GM19351 (cell line): ENCODE measurements around the gene MPDU1.
A peak's percentile ranks its signal among the peaks of the same experiment; 100 is the strongest.
"Not testable (repeated sequence)": the region's sequence is repeated elsewhere in the genome, so short reads cannot be mapped to it uniquely, and the experiment has no call there.

Experiments used
- ATAC-seq: cut with Tn5 transposase; IDR thresholded peaks from one replicate; pipeline ENCODE4 v1.9.1; 2021; ENCODE audit warnings: mild to moderate bottlenecking, moderate library complexity; ENCODE audit not compliant: unreplicated experiment

The MPDU1 gene

DNA sequence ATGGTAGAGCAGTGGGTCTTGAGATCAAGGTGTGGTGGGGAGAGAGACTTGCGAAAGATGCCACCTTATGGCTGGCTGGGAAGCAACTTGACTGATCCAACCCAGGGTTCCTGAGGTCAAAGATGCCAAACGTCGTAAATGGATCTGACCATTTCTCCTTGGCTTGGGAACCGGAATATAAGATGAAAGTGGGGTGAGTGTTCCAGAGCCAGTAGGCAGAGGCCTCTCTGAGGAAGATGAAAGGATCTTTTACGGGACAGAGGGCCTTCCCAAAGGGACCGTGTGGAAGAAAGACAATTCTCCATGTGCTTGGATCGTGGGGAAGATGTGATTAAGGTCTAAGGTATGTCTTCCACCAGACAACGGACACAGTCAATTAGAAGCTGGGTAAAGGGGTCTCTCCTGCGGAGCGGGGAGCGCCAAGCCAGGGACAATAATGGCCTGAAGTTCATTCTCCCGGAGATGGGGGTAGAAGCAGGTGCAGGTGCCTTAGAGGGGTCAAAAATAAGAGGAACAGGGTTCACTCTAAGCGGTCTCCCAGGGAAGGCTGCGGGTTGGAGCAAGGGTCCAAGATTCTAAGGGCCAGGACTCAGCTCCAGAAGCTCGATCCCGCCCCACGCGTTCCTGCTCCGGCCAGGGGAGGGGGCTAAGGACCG is 30.2 kb downstream of the MPDU1 start:
- ATAC-seq = no peak

DNA sequence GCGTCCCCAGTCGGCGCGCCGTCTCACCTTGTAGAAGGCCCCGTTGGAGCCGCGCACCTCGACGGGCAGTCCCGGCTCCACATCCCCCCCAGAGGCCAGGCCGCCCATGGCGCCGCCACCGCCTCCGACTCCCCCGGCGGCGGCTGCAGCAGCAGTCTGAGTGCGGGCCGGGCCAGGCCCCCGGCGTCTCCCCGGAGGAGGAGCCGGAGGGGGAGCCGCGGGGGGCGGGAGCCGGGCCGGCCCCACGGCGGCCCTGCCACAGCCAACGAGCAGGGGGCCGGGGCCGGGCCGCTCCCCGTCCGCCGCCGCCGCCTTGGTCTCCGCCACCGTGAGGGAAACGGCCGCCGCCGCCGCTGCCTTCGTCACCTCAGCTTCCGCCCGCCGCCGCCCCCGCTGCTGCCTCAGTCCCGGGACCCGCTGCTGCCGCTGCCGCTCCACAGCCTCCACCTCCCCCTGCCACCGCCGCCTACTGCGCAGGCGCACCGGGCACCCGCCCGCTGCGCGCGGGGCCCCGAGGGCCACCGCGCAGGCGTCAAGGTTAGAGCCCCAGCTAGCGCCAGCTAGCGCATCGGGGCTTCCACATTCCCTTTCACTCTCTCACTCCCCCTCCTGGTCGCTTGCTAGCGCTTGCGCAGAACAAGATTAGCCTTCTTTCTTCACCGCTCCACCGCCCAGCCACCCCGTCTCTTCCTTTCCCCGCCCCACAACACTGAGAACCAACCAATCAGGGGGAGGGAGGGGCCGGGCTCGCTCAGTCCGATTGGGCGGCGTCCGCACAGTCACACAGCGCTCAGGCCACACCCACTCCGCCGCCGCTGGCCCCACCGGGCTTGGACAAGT is 31.0 kb downstream of the MPDU1 start, which contains the start of gene FXR2:
Gene FXR2, minus strand, starts transcription at position 473 of the 840 bp plus-strand sequence. Its CDS starts 365 bp downstream, at position 108.
- peak; percentile 84 for ATAC-seq

DNA sequence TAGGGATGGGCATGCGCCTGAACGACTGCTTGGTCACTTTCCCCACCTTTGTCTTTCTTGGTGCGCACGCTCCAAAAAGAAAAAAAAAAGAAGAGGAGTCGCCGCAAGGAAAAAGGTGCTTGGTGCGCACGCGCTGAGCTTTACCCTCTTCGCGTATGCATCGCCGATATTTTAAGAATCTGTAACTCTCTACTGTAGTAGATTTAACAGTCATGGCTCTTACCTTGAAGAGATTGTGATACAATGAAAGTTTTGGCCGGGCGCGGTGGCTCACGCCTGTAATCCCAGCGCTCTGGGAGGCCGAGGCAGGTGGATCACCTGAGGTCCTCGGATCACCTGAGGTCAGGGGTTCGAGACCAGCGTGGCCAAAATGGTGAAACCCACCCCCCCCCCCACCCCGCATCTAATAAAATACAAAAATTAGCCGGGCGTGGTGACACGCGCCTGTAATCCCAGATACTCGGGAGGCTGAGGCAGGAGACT is 31.7 kb downstream of the MPDU1 start:
- no peak for ATAC-seq

- no peak for ATAC-seq
Observed at GRCh38 chr17:7618608-7619007, 35.0 kb downstream of the MPDU1 start.

- ATAC-seq = no peak
Observed at GRCh38 chr17:7620835-7621234, 37.2 kb downstream of the MPDU1 start.

- ATAC-seq = no peak
Observed at GRCh38 chr17:7623661-7624060, 40.0 kb downstream of the MPDU1 start.

GRCh38 chr17:7625749-7626148 is 42.1 kb downstream of the MPDU1 start:
- ATAC-seq = not testable (repeated sequence)

DNA sequence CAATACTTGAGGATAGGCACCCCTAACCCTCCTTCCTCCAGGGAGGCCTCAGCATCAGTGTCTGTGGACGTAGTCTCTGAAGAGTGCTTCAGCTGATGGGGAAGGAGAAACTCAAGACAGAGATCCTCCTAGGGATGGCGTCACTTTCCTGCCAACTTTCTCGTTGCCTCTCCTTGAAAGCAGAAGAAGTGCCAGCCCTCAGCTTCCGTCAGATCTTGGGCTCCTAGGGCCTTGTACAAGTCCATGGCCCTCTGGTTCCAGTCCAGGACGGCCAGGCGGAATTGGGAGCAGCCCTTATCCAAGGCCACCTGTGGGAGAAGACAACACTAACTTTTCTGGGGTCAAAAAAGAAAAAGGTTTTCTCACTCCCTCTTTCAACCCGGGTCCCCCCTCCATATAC is 42.7 kb downstream of the MPDU1 start:
- no peak for ATAC-seq

GRCh38 chr17:7626956-7627249 is 43.3 kb downstream of the MPDU1 start:
- ATAC-seq = no peak

DNA sequence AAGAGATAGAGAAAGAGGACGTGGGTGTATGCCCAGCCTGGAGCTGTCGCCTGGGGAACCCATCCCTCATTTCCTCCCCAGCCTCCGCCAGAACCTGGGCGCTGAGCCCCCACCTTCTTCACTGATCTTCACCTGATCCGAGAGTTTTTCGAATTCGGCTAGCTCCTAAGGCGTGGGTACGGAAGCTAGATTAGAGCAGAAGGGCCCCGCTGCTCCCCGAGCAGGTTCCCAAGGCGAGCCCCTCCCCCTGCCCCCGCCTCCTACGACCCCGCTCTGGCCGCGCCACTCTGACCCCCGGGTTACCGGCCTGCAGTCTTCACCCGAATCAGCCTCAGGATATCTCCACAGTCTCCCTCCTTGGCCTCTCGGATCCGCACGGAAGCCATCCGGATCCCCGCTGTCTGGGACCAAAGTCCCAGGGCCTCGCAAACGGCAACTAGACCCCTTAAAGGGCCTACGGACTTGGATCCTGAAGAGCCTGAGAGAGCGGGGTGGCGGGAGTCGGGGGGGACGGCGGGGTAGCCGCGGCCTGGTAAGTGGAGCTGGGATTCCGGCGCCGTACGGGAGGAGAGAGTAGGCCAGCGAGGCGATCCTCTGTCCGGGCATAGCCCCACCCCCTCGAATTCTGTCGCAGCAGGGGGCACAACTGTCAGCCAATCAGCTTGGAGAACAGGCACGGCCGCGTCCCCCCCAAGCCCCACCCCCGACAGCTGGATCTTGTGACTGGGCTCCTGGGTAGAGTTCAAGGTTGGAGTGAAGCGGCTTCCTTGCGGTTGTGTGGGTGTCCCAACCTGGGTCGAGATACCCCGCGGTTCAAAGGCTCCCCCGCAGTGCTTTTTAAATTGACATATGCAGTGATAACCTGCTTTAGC is 43.8 kb downstream of the MPDU1 start, which contains the start of gene SAT2:
Gene SAT2, minus strand, starts transcription at position 572 of the 872 bp plus-strand sequence. Its CDS starts 186 bp downstream, at position 386.
- ATAC-seq = peak; percentile 88

DNA sequence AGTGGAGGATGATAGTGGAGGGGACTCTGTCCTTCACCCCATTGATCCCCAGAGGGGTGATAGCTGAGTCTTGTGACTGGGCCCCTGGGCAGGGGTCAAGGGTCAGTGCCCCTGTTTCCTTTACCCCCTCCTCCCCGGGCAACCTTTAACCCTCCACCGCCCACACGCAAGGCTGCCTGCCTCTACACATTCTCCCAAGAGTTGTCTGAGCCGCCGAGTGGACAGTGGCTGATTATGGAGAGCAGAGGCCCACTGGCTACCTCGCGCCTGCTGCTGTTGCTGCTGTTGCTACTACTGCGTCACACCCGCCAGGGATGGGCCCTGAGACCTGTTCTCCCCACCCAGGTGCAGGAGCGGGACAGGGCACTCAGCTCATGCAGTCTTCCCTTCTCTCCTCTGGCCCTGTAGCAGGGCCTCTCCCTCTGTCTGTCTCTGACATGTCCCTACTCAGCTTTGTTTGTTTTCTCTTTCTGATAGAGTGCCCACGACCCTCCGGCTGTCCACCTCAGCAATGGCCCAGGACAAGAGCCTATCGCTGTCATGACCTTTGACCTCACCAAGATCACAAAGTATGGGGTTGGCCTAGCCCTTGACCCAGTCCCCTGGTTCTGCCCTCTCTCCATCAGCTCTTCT is 46.4 kb downstream of the MPDU1 start, which contains the start of gene SHBG:
Gene SHBG, plus strand, starts transcription at position 197 of the 633 bp plus-strand sequence. Its CDS starts 38 bp downstream, at position 235.
- ATAC-seq = no peak

- ATAC-seq = no peak
Observed at GRCh38 chr17:7631398-7632380, 48.0 kb downstream of the MPDU1 start.

DNA sequence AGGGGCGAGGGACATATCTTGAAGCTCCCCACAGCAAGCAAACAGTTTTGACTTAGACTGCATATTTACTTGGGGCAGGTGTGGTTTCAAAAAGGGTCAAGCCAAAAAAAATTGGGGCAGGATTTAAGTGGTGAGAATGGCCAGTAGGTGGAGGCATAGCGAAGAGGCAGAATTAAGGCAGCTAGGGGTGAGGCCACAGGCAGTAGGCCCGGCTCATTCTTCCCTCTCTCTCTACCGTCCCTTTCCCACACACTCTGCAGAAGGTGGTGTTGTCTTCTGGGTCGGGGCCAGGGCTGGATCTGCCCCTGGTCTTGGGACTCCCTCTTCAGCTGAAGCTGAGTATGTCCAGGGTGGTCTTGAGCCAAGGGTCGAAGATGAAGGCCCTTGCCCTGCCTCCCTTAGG is 48.8 kb downstream of the MPDU1 start:
- no peak for ATAC-seq

DNA sequence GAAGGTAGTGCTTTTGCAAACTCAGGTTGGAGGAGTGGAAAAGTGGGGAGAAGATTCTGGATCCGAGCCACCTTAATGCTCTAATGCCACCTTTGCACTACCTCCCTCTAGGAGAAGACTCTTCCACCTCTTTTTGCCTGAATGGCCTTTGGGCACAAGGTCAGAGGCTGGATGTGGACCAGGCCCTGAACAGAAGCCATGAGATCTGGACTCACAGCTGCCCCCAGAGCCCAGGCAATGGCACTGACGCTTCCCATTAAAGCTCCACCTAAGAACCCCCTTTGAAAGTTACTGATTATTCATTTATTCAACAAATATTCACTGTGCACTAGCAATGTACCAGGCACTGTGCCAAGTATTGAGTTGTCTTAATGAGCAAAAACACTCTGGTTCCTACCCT is 49.4 kb downstream of the MPDU1 start:
- ATAC-seq = no peak

DNA sequence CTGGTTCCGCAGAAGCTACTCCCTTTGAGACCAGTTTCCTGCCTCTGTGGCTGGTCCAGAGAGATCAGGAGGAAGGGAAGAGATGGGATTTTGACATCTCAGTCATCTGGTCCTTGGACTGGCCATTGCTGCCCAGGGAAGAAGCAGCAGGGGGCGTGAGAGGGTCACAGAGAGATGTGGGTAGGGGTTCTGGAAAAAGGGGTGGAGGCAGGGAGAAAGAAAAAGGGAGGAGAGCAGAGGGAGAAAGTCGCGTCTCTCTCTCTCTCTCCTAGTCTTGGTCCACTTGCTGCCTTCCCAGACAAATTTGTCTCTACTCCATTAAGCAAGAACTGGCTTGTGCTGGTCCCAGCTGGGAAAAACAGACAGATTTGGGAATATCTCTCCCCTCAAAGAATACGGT is 50.7 kb downstream of the MPDU1 start:
- ATAC-seq = no peak

DNA sequence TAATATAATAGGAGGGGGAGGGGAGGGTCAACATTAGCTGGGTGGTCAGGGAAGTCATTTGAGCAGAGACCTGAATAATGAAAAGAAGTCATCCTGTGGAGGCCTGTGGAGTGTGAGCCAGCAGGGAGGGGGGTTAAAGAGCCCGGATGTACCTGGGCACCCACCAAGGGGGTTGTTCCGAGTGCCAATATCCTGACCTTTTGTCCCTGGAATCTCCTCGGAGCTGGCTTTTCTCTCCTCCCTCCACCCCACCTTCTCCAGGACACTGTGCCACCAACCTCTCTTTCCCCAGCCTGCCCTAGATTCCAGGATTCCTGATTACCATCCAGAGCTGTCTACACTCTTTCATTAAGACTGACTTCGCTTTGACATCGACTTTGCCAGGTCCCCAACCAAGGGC is 52.5 kb downstream of the MPDU1 start:
- no peak for ATAC-seq
